Measurements from ENCODE around the gene PPARG. TPM values are rescaled to one million over a fixed set of nuclear protein-coding genes. Genes with fewer than 3 reads are reported as not detected.

Gene PPARG
- total and polyA plus RNA-seq, 2 donors (not counting 3 experiments of a cell fraction or from before 2014, with no cell fraction given) = 0.15 to 1.3 TPM

- H3K4me3 ChIP-seq (replicated peaks in 1 of 3; ENCODE audit: insufficient read depth in 1 of 3, low read depth in 1 of 3, low read length in 3 of 3) = no peak overlapping the region
- H3K9me3 ChIP-seq (replicated peaks; ENCODE audit: control insufficient read depth, insufficient read depth, low read length) = no peaks in the 10 kb centered on the region
- no peaks in the 10 kb centered on the region for H3K9me1 ChIP-seq (replicated peaks; ENCODE audit: control insufficient read depth, extremely low read depth, insufficient read depth, low read length)
- no peak overlapping the region for H3K9ac ChIP-seq (replicated peaks; ENCODE audit: extremely low read depth, insufficient read depth, low read length)
- no peak overlapping the region for H3K4me2 ChIP-seq (ENCODE audit: insufficient read depth, low read length)
- H3K36me3 ChIP-seq (ENCODE audit: control insufficient read depth in 2 of 2, extremely low read depth in 1 of 2, insufficient read depth in 2 of 2, low read length in 2 of 2) = no peaks in the 10 kb centered on the region
- H3K79me2 ChIP-seq (ENCODE audit: control insufficient read depth, insufficient read depth, low read length) = no peaks in the 10 kb centered on the region
- no TSS peak for BruUV-seq (replicated peaks)
- no peaks in the 10 kb centered on the region for H4K20me1 ChIP-seq (replicated peaks; ENCODE audit: control insufficient read depth, extremely low read depth, insufficient read depth, low read length)
- intact Hi-C loops (cut with micrococcal nuclease) (loop anchor here (5.0 kb wide), 1 partner anchor 53 kb away; no protein-coding TSS in a partner anchor), dilution Hi-C loops (cut with MboI; ENCODE audit: extremely low pct_ligation_motif_present, low sequenced_read_pairs) (loop anchor here (10.0 kb wide), 1 partner anchor 315 kb away; no protein-coding TSS in a partner anchor)
- CTCF ChIA-PET = no interaction called here
- TF ChIP-seq POLR2AphosphoS5 (IDR thresholded peaks at IDR 0.05; ENCODE audit: insufficient read depth, low read depth, low read length) (no peak), GATA2 (IDR thresholded peaks at IDR 0.05; ENCODE audit: insufficient read depth, insufficient read length, low read depth, low read length) (no peak), POLR2A (IDR thresholded peaks at IDR 0.05; ENCODE audit: low read depth, low read length) (no peak)
- POLR2A ChIA-PET = no interaction called here
- DNase-seq (ENCODE audit: low read depth, low spot score) (no peak), FAIRE-seq (no peak)
- no peaks in the 10 kb centered on the region for H3K27me3 ChIP-seq (ENCODE audit: control insufficient read depth in 2 of 2, insufficient read depth in 2 of 2, low read length in 2 of 2)
- no peak overlapping the region for H3K27ac ChIP-seq (ENCODE audit: insufficient read depth, low read depth, low read length)
- H3K4me1 ChIP-seq (ENCODE audit: control insufficient read depth, extremely low read depth, insufficient read depth, low read length) = peaks cover 14% of the 10 kb centered on the region
- no peak overlapping the region for H2AFZ ChIP-seq (ENCODE audit: low read depth, low read length)
These were observed 171.3 kb downstream of the PPARG start for GRCh38 chr3:12460127-12460526.

- no TSS peak for BruUV-seq (replicated peaks)
- H3K27me3 ChIP-seq (ENCODE audit: control insufficient read depth in 2 of 2, insufficient read depth in 2 of 2, low read length in 2 of 2) = no peaks in the 10 kb centered on the region
- ChIA-PET POLR2A (no interaction called here), CTCF (interaction anchor here (0.6 to 1.7 kb wide), 4 partner anchors 19 to 342 kb away, joined by 3 to 11 read pairs (median 4); no protein-coding TSS in a partner anchor)
- H3K9me3 ChIP-seq (replicated peaks; ENCODE audit: control insufficient read depth, insufficient read depth, low read length) = no peaks in the 10 kb centered on the region
- dilution Hi-C loops (cut with MboI; ENCODE audit: extremely low pct_ligation_motif_present, low sequenced_read_pairs) (loop anchor here (10.0 kb wide), 1 partner anchor 316 kb away; no protein-coding TSS in a partner anchor), intact Hi-C loops (cut with micrococcal nuclease) (loop anchor here (5.0 kb wide), 1 partner anchor 54 kb away; no protein-coding TSS in a partner anchor)
- H3K36me3 ChIP-seq (ENCODE audit: control insufficient read depth in 2 of 2, extremely low read depth in 1 of 2, insufficient read depth in 2 of 2, low read length in 2 of 2) = no peaks in the 10 kb centered on the region
- H4K20me1 ChIP-seq (replicated peaks; ENCODE audit: control insufficient read depth, extremely low read depth, insufficient read depth, low read length) = no peaks in the 10 kb centered on the region
- no peaks in the 10 kb centered on the region for H3K9me1 ChIP-seq (replicated peaks; ENCODE audit: control insufficient read depth, extremely low read depth, insufficient read depth, low read length)
- H3K79me2 ChIP-seq (ENCODE audit: control insufficient read depth, insufficient read depth, low read length) = no peaks in the 10 kb centered on the region
- no peak for DNase-seq (ENCODE audit: low read depth, low spot score)
- H3K4me1 ChIP-seq (ENCODE audit: control insufficient read depth, extremely low read depth, insufficient read depth, low read length) = peaks cover 14% of the 10 kb centered on the region
- H3K27ac ChIP-seq (ENCODE audit: insufficient read depth, low read depth, low read length) = no peak overlapping the region
- no peak overlapping the region for H2AFZ ChIP-seq (ENCODE audit: low read depth, low read length)
- no peak overlapping the region for H3K4me3 ChIP-seq (replicated peaks in 1 of 3; ENCODE audit: insufficient read depth in 1 of 3, low read depth in 1 of 3, low read length in 3 of 3)
- H3K4me2 ChIP-seq (ENCODE audit: insufficient read depth, low read length) = no peak overlapping the region
- FAIRE-seq = peak; percentile 37
- TF ChIP-seq GATA2 (IDR thresholded peaks at IDR 0.05; ENCODE audit: insufficient read depth, insufficient read length, low read depth, low read length) (peak; percentile 92), FOS (IDR thresholded peaks at IDR 0.05; ENCODE audit: borderline replicate concordance, insufficient read depth, low read length) (no peak), JUN (IDR thresholded peaks at IDR 0.05; ENCODE audit: borderline replicate concordance, insufficient read depth, insufficient read length, low read depth) (no peak)
- H3K9ac ChIP-seq (replicated peaks; ENCODE audit: extremely low read depth, insufficient read depth, low read length) = no peak overlapping the region
These were observed 172.3 kb downstream of the PPARG start for GRCh38 chr3:12461097-12461649.

Measured in endothelial cell of umbilical vein (primary cell).